Trophoblast cell (in vitro differentiated cells and primary cell): ENCODE data around the gene C16orf74.

Experiments
- DNase-seq, 2 donors: peaks; one replicate each; pipeline ENCODE4 v3.0.0-alpha.2; 2016
- H2AFZ ChIP-seq: 2 replicates; pipeline ENCODE4 v1.6.1; 2013; ENCODE audit warnings: low read length, moderate library complexity, mild to moderate bottlenecking; ENCODE audit not compliant: insufficient read depth, poor library complexity
- H2AK5ac ChIP-seq: 2 replicates; pipeline ENCODE4 v1.6.1; 2013; ENCODE audit warnings: mild to moderate bottlenecking, low read length
- H2BK120ac ChIP-seq: 2 replicates; pipeline ENCODE4 v1.6.1; 2013; ENCODE audit warnings: low read length, mild to moderate bottlenecking, moderate library complexity; ENCODE audit not compliant: insufficient read depth, poor library complexity
- H2BK12ac ChIP-seq: 2 replicates; pipeline ENCODE4 v1.6.1; 2013; ENCODE audit warnings: mild to moderate bottlenecking, low read length, moderate library complexity
- H2BK5ac ChIP-seq: 2 replicates; pipeline ENCODE4 v1.6.1; 2013; ENCODE audit warnings: low read length, low read depth, moderate library complexity, mild to moderate bottlenecking; ENCODE audit not compliant: poor library complexity
- H3K14ac ChIP-seq: 2 replicates; pipeline ENCODE4 v1.6.1; 2013; ENCODE audit warnings: mild to moderate bottlenecking, low read length
- H3K18ac ChIP-seq: 2 replicates; pipeline ENCODE4 v1.6.1; 2013; ENCODE audit warnings: mild to moderate bottlenecking, low read length
- H3K23ac ChIP-seq: 2 replicates; pipeline ENCODE4 v1.6.1; 2013; ENCODE audit warnings: low read length
- H3K27ac ChIP-seq: 2 replicates; pipeline ENCODE4 v1.5.1; 2013; ENCODE audit warnings: low read depth, mild to moderate bottlenecking, inconsistent platforms, low read length, moderate library complexity
- H3K27me3 ChIP-seq: 2 replicates; pipeline ENCODE4 v1.6.1; 2013; ENCODE audit warnings: inconsistent platforms, mild to moderate bottlenecking, low read length, moderate library complexity; ENCODE audit not compliant: insufficient read depth
- H3K36me3 ChIP-seq, 2 experiments: 1 replicate in 1 of 2; 2 replicates in 1 of 2; pipeline ENCODE4 v1.6.1; 2013; ENCODE audit warnings: low read length in 2 of 2, mild to moderate bottlenecking in 2 of 2, moderate library complexity in 1 of 2; ENCODE audit not compliant: insufficient read depth in 2 of 2, control insufficient read depth in 1 of 2
- H3K4ac ChIP-seq: 2 replicates; pipeline ENCODE4 v1.6.1; 2013; ENCODE audit warnings: low read depth, mild to moderate bottlenecking, low read length, moderate library complexity
- H3K4me1 ChIP-seq, 2 experiments: 1 replicate in 1 of 2; 2 replicates in 1 of 2; pipeline ENCODE4 v1.6.1; 2013; ENCODE audit warnings: low read length in 2 of 2, mild to moderate bottlenecking in 2 of 2, moderate library complexity in 1 of 2; ENCODE audit not compliant: insufficient read depth in 2 of 2, control insufficient read depth in 1 of 2
- H3K4me2 ChIP-seq: 2 replicates; pipeline ENCODE4 v1.6.1; 2013; ENCODE audit warnings: inconsistent platforms, mild to moderate bottlenecking, low read length, moderate library complexity
- H3K4me3 ChIP-seq: 2 replicates; pipeline ENCODE4 v1.5.1; 2013; ENCODE audit warnings: mild to moderate bottlenecking, low read depth, low read length, inconsistent platforms
- H3K79me1 ChIP-seq: one replicate; pipeline ENCODE4 v1.6.1; 2013; ENCODE audit warnings: low read length
- H3K79me2 ChIP-seq: 2 replicates; pipeline ENCODE4 v1.6.1; 2013; ENCODE audit warnings: low read length, mild to moderate bottlenecking; ENCODE audit not compliant: control insufficient read depth, insufficient read depth, poor library complexity
- H3K9ac ChIP-seq: 2 replicates; pipeline ENCODE4 v1.6.1; 2013; ENCODE audit warnings: mild to moderate bottlenecking, low read length
- H3K9me3 ChIP-seq: 2 replicates; pipeline ENCODE4 v1.6.1; 2013; ENCODE audit warnings: low read depth, mild to moderate bottlenecking, control low read depth, inconsistent platforms, low read length; ENCODE audit not compliant: insufficient read depth
- H4K12ac ChIP-seq: 2 replicates; pipeline ENCODE4 v1.6.1; 2013; ENCODE audit warnings: low read depth, mild to moderate bottlenecking, low read length, moderate library complexity
- H4K8ac ChIP-seq: 2 replicates; pipeline ENCODE4 v1.6.1; 2013; ENCODE audit warnings: low read depth, mild to moderate bottlenecking, low read length, moderate library complexity
- H4K91ac ChIP-seq: one replicate; pipeline ENCODE4 v1.6.1; 2013; ENCODE audit warnings: low read depth, mild to moderate bottlenecking, low read length, moderate library complexity
- WGBS: extraction: QIAGEN DNeasy Blood & Tissue Kit; methylation state at CpG from one replicate; pipeline ENCODE4 v1.1.7; 2013; ENCODE audit warnings: missing lambda C conversion rate; ENCODE audit not compliant: insufficient read length, insufficient coverage; ENCODE audit errors: extremely low coverage; 5-methylcytosine and 5-hydroxymethylcytosine counted together

Gene C16orf74

GRCh38 chr16:85733839-85734170 lies 17.1 kb downstream of the C16orf74 start:
- DNase-seq = peak in 1 of 2 donors; percentile 39
- no peak overlapping the region for H3K18ac ChIP-seq
- no peak overlapping the region for H2AK5ac ChIP-seq
- H3K9me3 ChIP-seq = peaks cover 3% of the 10 kb centered on the region
- H3K79me2 ChIP-seq = no peaks in the 10 kb centered on the region
- no peak overlapping the region for H4K12ac ChIP-seq
- H2BK120ac ChIP-seq = no peak overlapping the region
- H2AFZ ChIP-seq = no peak overlapping the region
- H3K4me1 ChIP-seq = no peaks in the 10 kb centered on the region
- no peak overlapping the region for H3K23ac ChIP-seq
- H3K4me2 ChIP-seq = no peak overlapping the region
- no CpG with 5 or more reads among the region's 11 CpGs for WGBS
- H4K91ac ChIP-seq = no peak overlapping the region
- H3K36me3 ChIP-seq = no peaks in the 10 kb centered on the region
- H3K27me3 ChIP-seq = no peaks in the 10 kb centered on the region
- no peak overlapping the region for H4K8ac ChIP-seq
- H3K27ac ChIP-seq = no peak overlapping the region
- no peak overlapping the region for H2BK5ac ChIP-seq
- H3K4me3 ChIP-seq = no peak overlapping the region
- peaks cover 2% of the 10 kb centered on the region for H3K79me1 ChIP-seq
- no peak overlapping the region for H3K4ac ChIP-seq
- no peak overlapping the region for H2BK12ac ChIP-seq
- no peak overlapping the region for H3K14ac ChIP-seq
- no peak overlapping the region for H3K9ac ChIP-seq

- Histone ChIP-seq H3K4me1 (no peaks in the 10 kb centered on the region), H3K27ac (no peak overlapping the region), H2BK5ac (no peak overlapping the region), H3K9ac (no peak overlapping the region), H3K27me3 (no peaks in the 10 kb centered on the region), H4K12ac (no peak overlapping the region), H3K4me2 (no peak overlapping the region), H2BK120ac (no peak overlapping the region), H3K79me2 (no peaks in the 10 kb centered on the region), H3K14ac (no peak overlapping the region), H3K18ac (no peak overlapping the region), H3K23ac (no peak overlapping the region), H4K91ac (no peak overlapping the region), H4K8ac (no peak overlapping the region), H3K36me3 (no peaks in the 10 kb centered on the region), H3K9me3 (peaks cover 3% of the 10 kb centered on the region), H2BK12ac (no peak overlapping the region), H3K79me1 (no peaks in the 10 kb centered on the region), H2AFZ (no peak overlapping the region), H3K4ac (no peak overlapping the region), H3K4me3 (no peak overlapping the region), H2AK5ac (no peak overlapping the region)
- peak in 1 of 2 donors; percentile 50 for DNase-seq
- no CpG with 5 or more reads among the region's 13 CpGs for WGBS
Measured at GRCh38 chr16:85733155-85733838, 17.6 kb downstream of the C16orf74 start.

GRCh38 chr16:85731179-85731578 lies 19.7 kb downstream of the C16orf74 start:
- Histone ChIP-seq H3K9ac (no peak overlapping the region), H2BK12ac (no peak overlapping the region), H3K14ac (no peak overlapping the region), H3K79me1 (no peaks in the 10 kb centered on the region), H3K4me3 (no peak overlapping the region), H4K12ac (no peak overlapping the region), H2AK5ac (no peak overlapping the region), H4K8ac (no peak overlapping the region), H2BK120ac (no peak overlapping the region), H2BK5ac (no peak overlapping the region), H4K91ac (no peak overlapping the region), H3K79me2 (no peaks in the 10 kb centered on the region), H3K9me3 (peaks cover 5% of the 10 kb centered on the region), H3K4me1 (no peaks in the 10 kb centered on the region), H3K4me2 (no peak overlapping the region), H2AFZ (no peak overlapping the region), H3K18ac (no peak overlapping the region), H3K23ac (no peak overlapping the region), H3K36me3 (peaks cover 0 to 4% of the 10 kb centered on the region in 2 experiments), H3K27me3 (no peaks in the 10 kb centered on the region), H3K4ac (no peak overlapping the region), H3K27ac (no peak overlapping the region)
- no peak for DNase-seq
- WGBS = no CpG with 5 or more reads among the region's 5 CpGs

GRCh38 chr16:85730186-85730465 lies 20.8 kb downstream of the C16orf74 start:
- Histone ChIP-seq H3K4ac (no peak overlapping the region), H4K8ac (no peak overlapping the region), H4K12ac (no peak overlapping the region), H3K9me3 (peaks cover 10% of the 10 kb centered on the region), H3K27me3 (no peaks in the 10 kb centered on the region), H3K79me1 (no peaks in the 10 kb centered on the region), H2AK5ac (no peak overlapping the region), H3K14ac (no peak overlapping the region), H3K23ac (no peak overlapping the region), H3K18ac (no peak overlapping the region), H2AFZ (no peak overlapping the region), H3K4me1 (no peaks in the 10 kb centered on the region), H3K4me2 (no peak overlapping the region), H4K91ac (no peak overlapping the region), H2BK12ac (no peak overlapping the region), H2BK5ac (no peak overlapping the region), H3K79me2 (no peaks in the 10 kb centered on the region), H3K4me3 (no peak overlapping the region), H3K9ac (no peak overlapping the region), H3K36me3 (peaks cover 0 to 4% of the 10 kb centered on the region in 2 experiments), H3K27ac (no peak overlapping the region), H2BK120ac (no peak overlapping the region)
- DNase-seq = no peak
- WGBS = no CpG with 5 or more reads among the region's 5 CpGs
